DMS79 treated with DMSO at 0.1 percent for 48 hours (cell line): Measurements from ENCODE around the gene GNAO1.
"Not testable (repeated sequence)": the region's sequence is repeated elsewhere in the genome, so short reads cannot be mapped to it uniquely, and the experiment has no call there.

ENCODE experiments used
- DNase-seq: peaks from one replicate; lab custom pipeline; 2025; lab: John Stamatoyannopoulos, UW

Gene GNAO1

GRCh38 chr16:56366945-56367344 lies 175.7 kb downstream of the GNAO1 start:
- DNase-seq, result no peak

GRCh38 chr16:56367764-56368163 lies 176.5 kb downstream of the GNAO1 start:
- DNase-seq, result no peak

GRCh38 chr16:56368545-56368944 lies 177.3 kb downstream of the GNAO1 start:
- DNase-seq, result no peak

- no peak for DNase-seq
Observed at GRCh38 chr16:56369202-56369601, 177.9 kb downstream of the GNAO1 start.

- DNase-seq, result no peak
Observed at GRCh38 chr16:56370185-56370874, 179.0 kb downstream of the GNAO1 start.

GRCh38 chr16:56370875-56371659 lies 179.8 kb downstream of the GNAO1 start:
- no peak for DNase-seq

GRCh38 chr16:56371660-56371937 lies 180.3 kb downstream of the GNAO1 start:
- no peak for DNase-seq

- DNase-seq, result no peak
Observed at GRCh38 chr16:56372013-56372634, 180.8 kb downstream of the GNAO1 start.

GRCh38 chr16:56373003-56373402 lies 181.7 kb downstream of the GNAO1 start:
- peak; percentile 40 for DNase-seq

GRCh38 chr16:56375792-56376191 lies 184.5 kb downstream of the GNAO1 start:
- DNase-seq, result not testable (repeated sequence)

- not testable (repeated sequence) for DNase-seq
Observed at GRCh38 chr16:56379044-56379443, 187.8 kb downstream of the GNAO1 start.

- not testable (repeated sequence) for DNase-seq
Observed at GRCh38 chr16:56380778-56381485, 189.6 kb downstream of the GNAO1 start.

- no peak for DNase-seq
Observed at GRCh38 chr16:56382459-56382858, 191.2 kb downstream of the GNAO1 start.

GRCh38 chr16:56382901-56383355 lies 191.6 kb downstream of the GNAO1 start:
- DNase-seq, result no peak

- no peak for DNase-seq
Observed at GRCh38 chr16:56384074-56384721, 192.9 kb downstream of the GNAO1 start.

GRCh38 chr16:56387396-56387795 lies 196.1 kb downstream of the GNAO1 start:
- DNase-seq, result no peak

GRCh38 chr16:56388209-56388608 lies 196.9 kb downstream of the GNAO1 start:
- no peak for DNase-seq

- DNase-seq, result no peak
Observed at GRCh38 chr16:56389554-56389953, 198.3 kb downstream of the GNAO1 start.

GRCh38 chr16:56396724-56397123 lies 205.4 kb downstream of the GNAO1 start:
- DNase-seq, result not testable (repeated sequence)

GRCh38 chr16:56399047-56399446 lies 207.8 kb downstream of the GNAO1 start:
- DNase-seq, result no peak

GRCh38 chr16:56399486-56399885 lies 208.2 kb downstream of the GNAO1 start:
- DNase-seq, result no peak

GRCh38 chr16:56400458-56400857 lies 209.2 kb downstream of the GNAO1 start:
- DNase-seq, result peak; percentile 92
